PC-9 (cell line): Measurements from ENCODE around the gene GATM. TPM values are rescaled to one million over a fixed set of nuclear protein-coding genes. Genes with fewer than 3 reads are reported as not detected.

Experiments
- BruUV-seq: library from RNA; stranded (reverse); fragments of 400-500 nt; replicated peaks from 2 replicates; lab custom pipeline; 2021; lab: Mats Ljungman, UMichigan
- CTCF ChIA-PET: fragments of 300-600 bp; sonication (Branson Sonifier 250); formaldehyde crosslinking; loops from one replicate; lab custom pipeline; 2022; ENCODE audit warnings: antibody characterized with exemption; lab: Charles Lee
- POLR2A ChIA-PET: fragments of 300-600 bp; sonication (Branson Sonifier 250); formaldehyde crosslinking; loops from one replicate; lab custom pipeline; 2022; ENCODE audit warnings: antibody characterized with exemption; ENCODE audit not compliant: unreplicated experiment; lab: Charles Lee
- DNase-seq, 2 experiments: peaks; one replicate each; pipeline versions ENCODE4 v3.0.0 to v3.0.0-alpha.2; 2015 to 2022; ENCODE audit warnings: mixed read lengths in 1 of 2
- H2AFZ ChIP-seq: fragments of 200-600 bp; sonication (generic); 2 replicates; pipeline ENCODE4 v1.8.1; 2017; ENCODE audit warnings: antibody characterized with exemption
- H3F3A ChIP-seq: fragments of 200-600 bp; sonication (generic); 2 replicates; pipeline ENCODE4 v1.8.1; 2017; ENCODE audit warnings: antibody characterized with exemption, mild to moderate bottlenecking, low read depth; ENCODE audit not compliant: insufficient read depth
- H3K27ac ChIP-seq: fragments of 200-600 bp; sonication (generic); 2 replicates; pipeline ENCODE4 v1.6.1; 2016; ENCODE audit warnings: mixed run types
- H3K27me3 ChIP-seq: fragments of 200-600 bp; sonication (generic); 2 replicates; pipeline ENCODE4 v1.6.1; 2016; ENCODE audit warnings: low read depth, mixed run types; ENCODE audit not compliant: insufficient read depth
- H3K36me3 ChIP-seq: fragments of 200-600 bp; sonication (generic); 2 replicates; pipeline ENCODE4 v1.6.1; 2016; ENCODE audit warnings: low read depth, mixed run types
- H3K4me1 ChIP-seq: fragments of 200-600 bp; sonication (generic); replicated peaks from 2 replicates; pipeline ENCODE4 v1.6.1; 2016; ENCODE audit warnings: mixed run types; ENCODE audit not compliant: insufficient read depth
- H3K4me2 ChIP-seq: fragments of 200-600 bp; sonication (generic); 2 replicates; pipeline ENCODE4 v1.6.1; 2017; ENCODE audit warnings: mixed run types
- H3K4me3 ChIP-seq: fragments of 200-600 bp; sonication (generic); 2 replicates; pipeline ENCODE4 v1.6.1; 2016; ENCODE audit warnings: mixed run types
- H3K79me2 ChIP-seq: fragments of 200-600 bp; sonication (generic); 2 replicates; pipeline ENCODE4 v1.6.1; 2017; ENCODE audit warnings: low read depth, mixed run types
- H3K9me2 ChIP-seq: fragments of 200-600 bp; sonication (generic); 2 replicates; pipeline ENCODE4 v1.8.1; 2017; ENCODE audit warnings: mild to moderate bottlenecking; ENCODE audit not compliant: insufficient read depth
- H3K9me3 ChIP-seq: fragments of 200-600 bp; sonication (generic); 2 replicates; pipeline ENCODE4 v1.8.1; 2016; ENCODE audit warnings: low read depth; ENCODE audit not compliant: insufficient read depth
- H4K20me1 ChIP-seq: fragments of 200-600 bp; sonication (generic); 2 replicates; pipeline ENCODE4 v1.8.1; 2017; ENCODE audit not compliant: insufficient read depth
- EZH2 ChIP-seq: fragments of 200-600 bp; sonication (generic); IDR thresholded peaks from 2 replicates; pipeline ENCODE4 v1.8.0; 2017; ENCODE audit warnings: antibody characterized with exemption, low read depth
- intact Hi-C: fragments of 100-400 bp; cut with micrococcal nuclease; formaldehyde crosslinking; loops from one replicate; pipeline ENCODE4 v1.10.0; 2022; ENCODE audit not compliant: unreplicated experiment
- total RNA-seq: library from RNA; stranded (reverse); gene quantifications from 2 replicates; pipeline ENCODE4 v1.2.3, GENCODE V29; 2021
- TF ChIP-seq, protein P1 (sequence below): fragments of 200-600 bp; sonication (generic); conservative IDR thresholded peaks from 2 replicates; pipeline ENCODE4 v1.6.1; 2017; ENCODE audit warnings: mixed run types, antibody characterized with exemption, mild to moderate bottlenecking, moderate library complexity

GATM gene
- total RNA-seq, 1 experiment from 2014 or later, result 9.8 TPM

DNA sequence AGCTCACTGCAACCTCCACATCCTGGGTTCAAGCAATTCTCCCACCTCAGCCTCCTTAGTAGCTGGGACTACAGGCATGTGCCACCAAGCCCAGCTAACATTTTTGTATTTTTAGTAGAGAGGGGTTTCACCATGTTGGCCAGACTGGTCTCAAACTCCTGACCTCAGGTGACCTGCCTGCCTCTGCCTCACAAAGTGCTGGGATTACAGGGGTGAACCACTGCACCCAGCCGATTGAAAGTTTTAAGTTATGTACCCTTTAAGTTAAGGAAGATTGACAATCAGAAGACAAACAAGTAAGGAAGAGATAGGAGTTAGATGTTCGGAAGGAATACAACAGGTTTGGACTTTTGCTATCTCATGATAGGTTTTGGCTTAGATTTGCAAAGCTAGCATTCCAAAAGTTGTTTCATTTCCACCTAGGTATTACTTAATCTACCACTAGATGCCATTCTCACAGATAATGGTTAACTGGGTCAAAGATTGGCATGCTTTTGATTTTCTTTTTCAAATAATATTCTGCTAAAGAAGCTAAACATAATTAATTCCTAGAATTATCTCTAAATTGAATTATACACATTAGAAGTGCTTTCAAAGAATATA is 35.0 kb downstream of the GATM start:
- H3K27ac ChIP-seq, result peak overlapping the region; percentile 73
- POLR2A ChIA-PET, result interaction anchor here (0.5 kb wide), 2 partner anchors 48 to 120 kb away, joined by 3 to 5 read pairs; no protein-coding TSS in a partner anchor
- CTCF ChIA-PET, result no interaction called here
- peak overlapping the region; percentile 57 for H3K4me2 ChIP-seq
- H3K4me1 ChIP-seq, result peaks cover 42% of the 10 kb centered on the region
- H3K9me3 ChIP-seq, result no peaks in the 10 kb centered on the region
- H3K4me3 ChIP-seq, result no peak overlapping the region
- TF ChIP-seq EZH2, result no peak
- TF ChIP-seq, protein P1, sequence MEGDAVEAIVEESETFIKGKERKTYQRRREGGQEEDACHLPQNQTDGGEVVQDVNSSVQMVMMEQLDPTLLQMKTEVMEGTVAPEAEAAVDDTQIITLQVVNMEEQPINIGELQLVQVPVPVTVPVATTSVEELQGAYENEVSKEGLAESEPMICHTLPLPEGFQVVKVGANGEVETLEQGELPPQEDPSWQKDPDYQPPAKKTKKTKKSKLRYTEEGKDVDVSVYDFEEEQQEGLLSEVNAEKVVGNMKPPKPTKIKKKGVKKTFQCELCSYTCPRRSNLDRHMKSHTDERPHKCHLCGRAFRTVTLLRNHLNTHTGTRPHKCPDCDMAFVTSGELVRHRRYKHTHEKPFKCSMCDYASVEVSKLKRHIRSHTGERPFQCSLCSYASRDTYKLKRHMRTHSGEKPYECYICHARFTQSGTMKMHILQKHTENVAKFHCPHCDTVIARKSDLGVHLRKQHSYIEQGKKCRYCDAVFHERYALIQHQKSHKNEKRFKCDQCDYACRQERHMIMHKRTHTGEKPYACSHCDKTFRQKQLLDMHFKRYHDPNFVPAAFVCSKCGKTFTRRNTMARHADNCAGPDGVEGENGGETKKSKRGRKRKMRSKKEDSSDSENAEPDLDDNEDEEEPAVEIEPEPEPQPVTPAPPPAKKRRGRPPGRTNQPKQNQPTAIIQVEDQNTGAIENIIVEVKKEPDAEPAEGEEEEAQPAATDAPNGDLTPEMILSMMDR, result no peak
- H3K9me2 ChIP-seq, result no peaks in the 10 kb centered on the region
- intact Hi-C loops, result no loop called here
- H3K36me3 ChIP-seq, result no peaks in the 10 kb centered on the region
- DNase-seq, result peak in 1 of 2 experiments; percentile 59
- H2AFZ ChIP-seq, result no peak overlapping the region
- peaks cover 8% of the 10 kb centered on the region; the same call in 1 of the 2 replicates for H3F3A ChIP-seq
- no peaks in the 10 kb centered on the region for H4K20me1 ChIP-seq
- H3K27me3 ChIP-seq, result no peaks in the 10 kb centered on the region
- BruUV-seq, result no TSS peak
- H3K79me2 ChIP-seq, result no peaks in the 10 kb centered on the region

- Histone ChIP-seq H3K4me1 (peaks cover 39% of the 10 kb centered on the region), H3K27me3 (no peaks in the 10 kb centered on the region), H3K27ac (no peak overlapping the region), H3K9me2 (no peaks in the 10 kb centered on the region), H3K4me2 (no peak overlapping the region), H3K4me3 (no peak overlapping the region), H2AFZ (no peak overlapping the region), H3K9me3 (no peaks in the 10 kb centered on the region), H4K20me1 (no peaks in the 10 kb centered on the region), H3F3A (peaks cover 8% of the 10 kb centered on the region; the same call in 1 of the 2 replicates), H3K79me2 (no peaks in the 10 kb centered on the region), H3K36me3 (no peaks in the 10 kb centered on the region)
- POLR2A ChIA-PET, result no interaction called here
- BruUV-seq, result no TSS peak
- TF ChIP-seq, protein P1, result no peak
- TF ChIP-seq EZH2, result no peak
- intact Hi-C loops, result no loop called here
- DNase-seq, result no peak
- CTCF ChIA-PET, result no interaction called here
These were observed 36.6 kb downstream of the GATM start for GRCh38 chr15:45341790-45342189.

GRCh38 chr15:45340429-45340828 is 37.9 kb downstream of the GATM start:
- intact Hi-C loops, result no loop called here

More at GRCh38 chr15:45340429-45340828, 37.9 kb downstream of the GATM start:
- no peaks in the 10 kb centered on the region for H3K9me3 ChIP-seq
- H3K4me2 ChIP-seq, result no peak overlapping the region
- TF ChIP-seq, protein P1, result no peak
- TF ChIP-seq EZH2, result no peak
- POLR2A ChIA-PET, result interaction anchor here (0.6 kb wide), 1 partner anchor 63 kb away, joined by 4 read pairs; no protein-coding TSS in a partner anchor
- H3K79me2 ChIP-seq, result no peaks in the 10 kb centered on the region
- H3K9me2 ChIP-seq, result no peaks in the 10 kb centered on the region
- H3K27me3 ChIP-seq, result no peaks in the 10 kb centered on the region
- peaks cover 28% of the 10 kb centered on the region for H3K4me1 ChIP-seq
- H3K4me3 ChIP-seq, result no peak overlapping the region
- H2AFZ ChIP-seq, result no peak overlapping the region
- no peak for DNase-seq
- H3K27ac ChIP-seq, result no peak overlapping the region
- peaks cover 8% of the 10 kb centered on the region; the same call in 1 of the 2 replicates for H3F3A ChIP-seq
- CTCF ChIA-PET, result interaction anchor here (0.7 kb wide), 1 partner anchor 12 kb away, joined by 3 read pairs; no protein-coding TSS in a partner anchor
- H4K20me1 ChIP-seq, result no peaks in the 10 kb centered on the region
- BruUV-seq, result no TSS peak
- H3K36me3 ChIP-seq, result no peaks in the 10 kb centered on the region
